DMS153 treated with DMSO at 0.1 percent for 48 hours (cell line): ENCODE results near the gene FAM174B.
A peak's percentile ranks its signal among the peaks of the same experiment; 100 is the strongest.
"Not testable (repeated sequence)": the region's sequence is repeated elsewhere in the genome, so short reads cannot be mapped to it uniquely, and the experiment has no call there.

Experiments used
- DNase-seq: peaks from one replicate; lab custom pipeline; 2025; ENCODE audit not compliant: unreplicated experiment; lab: John Stamatoyannopoulos, UW

Gene FAM174B

DNA sequence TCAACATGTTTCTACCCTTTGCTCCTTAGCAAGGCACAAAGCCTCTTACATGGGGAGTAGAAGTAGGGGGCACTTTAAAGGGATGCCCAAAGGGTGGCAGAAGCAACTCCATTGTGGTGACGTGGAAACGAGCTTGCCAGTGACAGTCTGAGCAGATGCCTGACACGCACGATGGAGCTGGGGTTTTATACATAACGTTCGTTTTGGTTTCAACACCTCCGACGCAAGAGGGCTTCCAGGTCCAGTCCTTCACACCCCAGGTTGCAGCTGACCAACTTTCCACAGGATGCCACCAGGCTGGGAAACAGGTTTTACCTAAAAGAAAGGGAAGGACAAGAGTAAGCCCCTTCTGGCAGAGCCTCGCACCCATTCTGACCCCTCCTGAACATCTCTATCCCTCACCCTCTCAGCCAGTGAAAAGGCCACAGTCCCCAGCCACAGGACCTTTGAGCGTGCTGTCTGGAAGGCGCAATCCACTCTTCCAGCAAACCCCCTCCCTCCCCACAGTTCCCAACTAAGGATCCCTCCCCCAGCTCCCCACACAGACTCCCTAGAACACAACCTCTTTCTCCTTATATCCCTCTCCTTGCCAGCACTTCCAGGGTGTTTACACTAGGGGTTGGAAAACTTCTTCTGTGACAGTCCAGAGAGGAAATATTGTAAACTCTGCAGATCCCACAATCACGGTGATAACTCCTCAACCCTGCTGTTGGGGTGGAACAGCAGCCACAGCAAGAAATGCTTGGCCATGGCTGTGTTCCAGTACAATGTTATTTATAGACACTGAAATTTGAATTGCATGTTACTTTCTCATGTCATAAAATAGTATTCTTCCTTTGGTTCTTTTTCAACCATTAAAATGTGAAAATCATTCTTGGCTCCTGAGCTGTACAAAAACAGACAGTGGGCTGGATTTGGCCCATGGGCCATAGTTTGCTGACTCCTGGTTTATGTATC lies 36.2 kb downstream of the FAM174B start:
- no peak for DNase-seq

GRCh38 chr15:92617549-92618520 lies 37.7 kb downstream of the FAM174B start:
- peak; percentile 17 for DNase-seq

DNA sequence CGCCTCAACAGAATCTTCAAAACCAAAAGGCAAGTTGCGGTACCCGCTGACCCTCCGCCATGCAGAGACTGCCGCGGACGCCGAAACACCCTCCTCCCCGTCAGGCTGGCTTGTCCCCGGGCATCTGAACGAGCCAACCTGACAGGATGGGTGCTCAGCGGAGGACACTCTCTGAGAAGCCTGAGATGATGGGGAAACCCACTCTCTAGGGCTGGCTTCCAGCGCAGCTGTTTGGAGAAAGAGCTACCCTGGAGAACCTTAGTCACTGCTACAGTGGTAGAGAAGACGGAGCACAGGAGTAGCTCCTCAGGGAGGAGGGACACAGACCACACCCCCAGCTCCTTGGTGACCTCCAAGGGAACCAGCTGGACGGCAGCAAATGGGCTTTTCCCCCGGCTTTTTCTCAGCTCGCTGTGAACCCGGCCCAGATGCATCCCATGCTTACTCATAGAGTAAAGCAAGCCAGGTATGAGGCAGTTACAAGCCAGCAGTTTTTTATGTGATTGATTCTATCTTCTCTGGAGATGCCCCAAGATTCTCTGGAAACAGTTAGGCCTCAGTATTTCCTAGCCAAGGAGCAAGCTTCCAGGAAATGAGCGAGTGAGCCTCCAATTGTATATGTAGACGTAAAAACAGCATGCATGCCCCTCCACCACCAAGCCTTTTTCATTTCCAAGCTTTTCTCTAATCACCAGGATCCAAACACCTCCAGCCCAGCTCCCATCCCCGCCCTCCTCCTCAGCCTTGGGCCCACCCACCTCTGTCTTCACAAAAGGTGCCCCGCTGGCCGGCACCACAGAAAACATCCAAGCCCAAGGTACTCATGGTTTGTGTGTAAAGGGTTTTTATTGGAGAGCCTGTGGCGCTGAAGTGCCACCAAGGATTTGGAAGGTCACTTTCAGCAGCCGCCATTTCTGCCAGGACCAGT lies 38.7 kb downstream of the FAM174B start:
- no peak for DNase-seq

- peak; percentile 27 for DNase-seq
These were observed 40.5 kb downstream of the FAM174B start for GRCh38 chr15:92614791-92615785.

GRCh38 chr15:92614301-92614700 lies 41.3 kb downstream of the FAM174B start:
- DNase-seq, result no peak

DNA sequence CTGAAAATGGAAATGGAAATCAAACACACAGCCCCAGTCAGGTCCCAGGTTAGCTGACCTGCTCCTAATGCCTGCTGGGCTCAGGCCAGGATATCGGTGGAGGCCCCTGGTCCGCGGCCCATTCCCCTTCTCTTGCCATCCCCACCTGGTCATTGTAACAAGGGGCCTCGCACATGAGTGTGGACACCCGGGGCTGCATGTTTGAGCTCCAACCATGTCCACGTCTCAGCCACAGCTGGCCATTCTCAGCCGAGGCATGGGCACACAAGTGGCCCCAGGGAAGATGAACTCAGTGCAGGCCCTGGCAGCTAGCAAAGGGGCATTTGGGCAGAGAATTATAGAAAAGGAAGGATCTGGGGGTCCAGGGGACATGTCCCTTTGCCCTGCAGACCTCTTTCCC lies 41.7 kb downstream of the FAM174B start:
- DNase-seq, result no peak

DNA sequence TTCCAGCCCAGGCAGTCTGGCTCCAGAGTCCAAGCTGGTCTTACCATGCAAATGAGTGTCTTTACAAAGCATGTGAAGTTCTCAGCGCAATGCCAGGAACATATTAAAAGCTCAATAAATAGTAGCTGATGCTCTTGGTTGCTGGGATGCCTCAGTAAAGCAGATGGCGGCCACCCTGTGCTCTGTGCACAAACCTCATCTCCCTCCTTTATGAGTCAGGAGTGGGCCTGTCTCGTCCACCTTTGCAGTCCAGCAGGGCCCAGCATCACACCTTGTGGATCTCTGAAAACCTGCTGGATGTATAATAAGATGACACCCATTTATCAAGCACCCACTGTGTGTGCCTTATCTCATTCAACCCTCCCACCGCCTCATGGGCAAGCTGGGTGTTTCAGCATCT lies 42.7 kb downstream of the FAM174B start:
- no peak for DNase-seq

GRCh38 chr15:92611995-92612745 lies 43.4 kb downstream of the FAM174B start:
- no peak for DNase-seq

DNA sequence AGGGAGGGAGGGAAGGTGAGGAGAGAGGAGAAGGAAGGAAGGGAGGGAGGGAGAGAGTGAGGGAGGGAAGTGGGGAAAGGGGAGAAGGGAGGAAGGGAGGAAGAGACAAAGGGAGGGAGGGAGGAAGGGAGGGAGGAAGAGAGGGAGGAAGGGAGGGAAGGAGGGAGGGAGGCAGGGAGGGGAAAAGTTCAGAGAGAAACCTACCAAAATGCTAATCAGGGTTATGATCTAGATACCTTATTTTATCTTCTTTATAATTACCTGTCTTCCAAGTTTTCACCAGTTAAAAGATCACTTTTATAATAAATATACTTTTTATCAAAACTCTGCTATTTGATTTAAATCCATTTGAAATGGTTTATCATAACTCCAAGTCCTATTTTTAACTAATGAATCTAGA lies 44.4 kb downstream of the FAM174B start:
- no peak for DNase-seq

- DNase-seq, result no peak
These were observed 45.5 kb downstream of the FAM174B start for GRCh38 chr15:92610101-92610520.

DNA sequence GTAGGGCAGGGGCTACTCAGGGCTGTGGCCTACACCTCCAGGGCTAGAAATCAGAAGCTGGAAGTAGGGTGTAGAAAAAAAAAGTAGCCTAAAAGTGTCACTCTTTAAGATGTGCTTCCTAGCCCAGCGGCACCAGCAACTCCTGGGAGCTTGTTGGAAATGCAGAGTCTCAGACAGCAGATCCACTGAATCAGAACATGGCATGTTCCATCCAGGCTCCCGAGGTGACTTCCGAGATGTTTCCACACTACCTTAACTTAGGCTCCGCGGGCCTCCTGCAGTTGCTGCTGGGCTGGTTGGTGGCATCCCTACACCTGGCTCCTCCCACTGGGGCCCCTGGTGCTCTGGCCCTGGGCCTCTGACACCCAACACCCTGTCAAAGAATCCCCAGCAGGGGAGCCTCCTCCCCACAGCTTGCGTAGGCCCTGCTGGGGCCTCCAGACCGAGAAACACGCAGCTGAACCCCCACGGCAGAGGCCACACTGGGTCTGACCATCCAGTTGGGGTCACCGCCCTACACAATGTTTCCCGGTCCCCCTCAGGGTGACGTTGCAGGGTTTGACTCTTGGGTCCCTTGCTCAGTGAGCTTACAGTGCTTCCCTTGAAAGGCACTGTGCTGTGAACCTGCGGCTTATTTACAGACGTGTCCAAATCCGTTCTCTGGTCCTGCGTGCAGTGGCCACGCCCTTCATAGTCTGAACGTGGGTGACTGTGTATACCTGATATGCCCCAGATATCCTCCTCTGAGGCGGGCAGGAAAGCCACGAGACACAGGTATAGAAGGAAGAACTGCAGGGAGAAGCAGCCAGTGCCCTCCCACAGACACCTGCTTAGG lies 46.5 kb downstream of the FAM174B start:
- DNase-seq, result no peak

DNA sequence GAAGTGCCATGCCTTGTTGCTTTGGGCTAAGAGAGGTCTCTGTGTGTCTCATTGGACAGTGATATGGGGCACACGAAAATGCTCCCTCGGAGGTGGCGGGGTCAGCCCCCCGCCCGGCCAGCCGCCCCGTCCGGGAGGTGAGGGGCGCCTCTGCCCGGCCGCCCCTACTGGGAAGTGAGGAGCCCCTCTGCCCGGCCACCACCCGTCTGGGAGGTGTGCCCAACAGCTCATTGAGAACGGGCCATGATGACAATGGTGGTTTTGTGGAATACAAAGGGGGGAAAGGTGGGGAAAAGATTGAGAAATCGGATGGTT lies 48.8 kb downstream of the FAM174B start:
- not testable (repeated sequence) for DNase-seq

GRCh38 chr15:92606126-92606835 lies 49.3 kb downstream of the FAM174B start:
- no peak for DNase-seq

DNA sequence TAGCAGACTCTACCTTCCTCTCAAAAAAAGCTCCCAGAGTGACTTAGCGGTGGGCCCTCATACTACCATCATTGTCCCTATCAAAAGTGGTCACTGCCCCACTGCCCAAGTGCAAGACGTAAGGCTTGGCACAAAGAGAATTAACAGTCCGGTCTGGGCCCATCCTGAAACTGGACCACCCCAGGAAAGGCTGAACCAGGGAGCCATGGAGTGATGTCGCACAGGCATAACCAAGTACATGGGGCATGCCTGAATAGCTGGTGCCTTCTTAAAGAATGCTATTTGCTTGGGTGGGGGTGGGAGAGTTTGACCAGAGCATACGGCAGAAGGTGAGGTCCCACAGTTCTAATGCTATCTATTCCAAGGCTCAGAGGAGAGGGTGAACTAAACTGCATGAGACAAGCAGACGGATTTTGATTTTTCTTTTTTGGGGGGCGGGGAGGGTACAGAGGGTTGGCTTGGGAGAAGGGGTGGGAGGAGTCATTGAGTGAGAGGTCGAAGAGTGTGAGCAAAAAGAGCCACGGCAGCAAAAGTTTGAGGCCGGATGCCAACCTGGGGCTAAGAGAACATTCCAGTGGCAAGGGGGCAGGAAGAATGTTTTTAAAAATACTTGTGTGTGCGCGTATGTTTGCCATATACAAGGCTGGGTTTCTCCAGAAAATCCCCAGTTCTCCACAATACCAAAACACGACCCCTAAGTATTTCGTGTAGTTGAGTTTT lies 50.2 kb downstream of the FAM174B start:
- no peak for DNase-seq

DNA sequence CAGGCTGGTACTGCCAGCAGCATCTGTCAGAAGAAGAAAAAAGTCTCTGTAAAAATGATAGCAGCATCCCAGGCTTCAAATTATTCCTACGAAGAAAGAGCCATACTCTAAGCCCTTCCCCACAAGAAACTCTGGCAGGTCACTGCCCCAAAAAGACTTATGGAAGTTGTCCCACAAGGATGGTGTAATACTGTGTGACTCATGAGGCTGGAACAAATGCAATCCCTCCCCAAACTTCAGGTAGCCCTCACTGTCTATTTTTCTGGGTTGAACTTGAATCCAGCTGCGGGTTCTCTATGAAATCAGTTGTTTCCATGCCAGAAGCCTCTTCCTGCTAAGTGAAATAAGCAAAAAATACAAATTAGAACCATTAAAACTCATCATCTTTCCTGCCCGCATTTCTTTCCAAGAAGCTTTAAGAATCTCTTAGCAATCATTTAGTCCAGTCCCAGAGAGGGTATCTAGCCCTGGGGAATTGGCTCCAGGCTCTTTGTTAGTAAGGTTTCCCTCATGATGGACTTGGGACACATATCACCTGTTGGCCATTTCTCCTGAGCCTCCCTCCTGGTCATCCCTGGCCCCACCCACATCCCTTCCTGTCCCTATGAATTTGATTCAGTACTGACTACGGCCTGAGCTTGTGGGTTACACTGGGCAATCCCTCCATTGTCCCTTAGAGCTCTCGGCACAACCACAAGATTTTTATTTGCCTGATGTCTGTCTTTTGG lies 51.7 kb downstream of the FAM174B start:
- no peak for DNase-seq

DNA sequence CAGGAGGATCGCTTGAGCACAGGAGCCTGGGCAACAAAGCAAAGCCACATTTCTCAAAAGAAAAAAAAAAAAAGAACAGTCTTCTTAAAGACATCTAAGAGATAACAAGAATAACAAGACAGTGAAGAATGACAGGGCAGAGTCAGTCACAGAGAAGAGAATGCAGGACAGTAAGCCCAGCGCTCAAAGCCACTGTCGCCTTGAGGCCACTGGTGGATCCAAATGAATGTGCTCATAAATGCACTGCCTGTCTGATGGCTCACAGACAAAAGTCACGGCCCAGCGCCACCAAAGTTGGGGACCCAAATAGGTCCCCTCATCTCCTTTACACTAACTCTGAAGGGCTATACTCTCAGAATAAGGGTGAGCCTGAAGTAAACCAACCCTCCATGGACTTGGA lies 52.3 kb downstream of the FAM174B start:
- DNase-seq, result no peak
